ENCODE measurements around the gene WIPI1. TPM values are rescaled to one million over a fixed set of nuclear protein-coding genes. Genes with fewer than 3 reads are reported as not detected.

WIPI1 gene
- total RNA-seq, 1 experiment from 2014 or later, result 19.8 TPM

DNA sequence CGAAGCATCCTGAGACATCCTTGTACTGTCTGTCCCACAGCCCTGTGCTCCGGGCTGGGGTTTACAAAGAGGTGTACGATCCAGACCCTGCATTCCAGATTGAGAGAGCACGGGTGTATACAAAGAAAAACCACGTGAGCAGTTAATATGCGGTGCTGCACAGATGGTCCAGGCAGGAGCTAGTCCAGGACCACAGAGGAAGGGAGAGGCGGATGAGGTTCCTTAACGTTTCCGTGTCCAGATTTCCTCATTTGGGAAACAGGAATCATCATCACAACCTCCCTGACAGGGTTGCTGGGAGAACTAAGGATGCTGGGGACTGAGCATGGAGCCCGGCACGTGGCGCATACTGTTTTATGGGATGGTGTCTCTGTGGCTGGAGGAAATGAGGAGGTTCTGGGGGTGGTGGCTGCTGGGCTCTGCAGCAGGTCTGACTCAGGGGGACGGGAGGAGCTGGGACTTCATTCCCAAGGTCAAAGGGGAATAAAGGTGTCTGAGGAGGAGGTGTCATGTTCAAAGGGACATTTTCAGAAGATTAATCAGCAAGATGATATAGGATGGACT, 26.2 kb downstream of the WIPI1 start:
- Histone ChIP-seq H3K36me3 (ENCODE audit: control insufficient read depth, insufficient read depth, low read length) (no peaks in the 10 kb centered on the region), H3K27ac (ENCODE audit: low read length) (no peak overlapping the region), H3K4me3 (ENCODE audit: low read depth in 2 of 2, low read length in 2 of 2) (no peak overlapping the region), H3K9me3 (ENCODE audit: control insufficient read depth, insufficient read depth, low read depth, low read length) (no peaks in the 10 kb centered on the region), H3K4me1 (ENCODE audit: control insufficient read depth, insufficient read depth, low read length) (no peaks in the 10 kb centered on the region), H3K27me3 (ENCODE audit: control insufficient read depth, insufficient read depth, low read length) (no peaks in the 10 kb centered on the region)
- intact Hi-C loops (cut with micrococcal nuclease; ENCODE audit: unreplicated experiment) (no loop called here), in situ Hi-C loops (cut with HindIII; ENCODE audit: low pct_unique_long_range_greater_than_20kb, low sequenced_read_pairs) (no loop called here)
- DNase-seq (ENCODE audit: low read depth, low spot score) (no peak), ATAC-seq (no peak)
- no peak for TF ChIP-seq POLR2AphosphoS5 (IDR thresholded peaks at IDR 0.05; ENCODE audit: low read depth, low read length)
- no peak for TF ChIP-seq SIN3A (IDR thresholded peaks at IDR 0.05; ENCODE audit: borderline replicate concordance, insufficient read depth, low read depth, low read length)
- TF ChIP-seq, protein P1, sequence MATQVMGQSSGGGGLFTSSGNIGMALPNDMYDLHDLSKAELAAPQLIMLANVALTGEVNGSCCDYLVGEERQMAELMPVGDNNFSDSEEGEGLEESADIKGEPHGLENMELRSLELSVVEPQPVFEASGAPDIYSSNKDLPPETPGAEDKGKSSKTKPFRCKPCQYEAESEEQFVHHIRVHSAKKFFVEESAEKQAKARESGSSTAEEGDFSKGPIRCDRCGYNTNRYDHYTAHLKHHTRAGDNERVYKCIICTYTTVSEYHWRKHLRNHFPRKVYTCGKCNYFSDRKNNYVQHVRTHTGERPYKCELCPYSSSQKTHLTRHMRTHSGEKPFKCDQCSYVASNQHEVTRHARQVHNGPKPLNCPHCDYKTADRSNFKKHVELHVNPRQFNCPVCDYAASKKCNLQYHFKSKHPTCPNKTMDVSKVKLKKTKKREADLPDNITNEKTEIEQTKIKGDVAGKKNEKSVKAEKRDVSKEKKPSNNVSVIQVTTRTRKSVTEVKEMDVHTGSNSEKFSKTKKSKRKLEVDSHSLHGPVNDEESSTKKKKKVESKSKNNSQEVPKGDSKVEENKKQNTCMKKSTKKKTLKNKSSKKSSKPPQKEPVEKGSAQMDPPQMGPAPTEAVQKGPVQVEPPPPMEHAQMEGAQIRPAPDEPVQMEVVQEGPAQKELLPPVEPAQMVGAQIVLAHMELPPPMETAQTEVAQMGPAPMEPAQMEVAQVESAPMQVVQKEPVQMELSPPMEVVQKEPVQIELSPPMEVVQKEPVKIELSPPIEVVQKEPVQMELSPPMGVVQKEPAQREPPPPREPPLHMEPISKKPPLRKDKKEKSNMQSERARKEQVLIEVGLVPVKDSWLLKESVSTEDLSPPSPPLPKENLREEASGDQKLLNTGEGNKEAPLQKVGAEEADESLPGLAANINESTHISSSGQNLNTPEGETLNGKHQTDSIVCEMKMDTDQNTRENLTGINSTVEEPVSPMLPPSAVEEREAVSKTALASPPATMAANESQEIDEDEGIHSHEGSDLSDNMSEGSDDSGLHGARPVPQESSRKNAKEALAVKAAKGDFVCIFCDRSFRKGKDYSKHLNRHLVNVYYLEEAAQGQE (IDR thresholded peaks at IDR 0.05; ENCODE audit: insufficient read depth in 1 of 2, low read depth in 2 of 2, low read length in 1 of 2), result no peak
- TF ChIP-seq TCF7L2 (IDR thresholded peaks at IDR 0.05; ENCODE audit: low read depth, low read length), result no peak
- ChIA-PET POLR2A (no interaction called here), CTCF (no interaction called here)
- no TSS peak for BruUV-seq (replicated peaks)

- no peak overlapping the region for H3K27ac ChIP-seq (ENCODE audit: low read length)
- no peak overlapping the region for H3K4me3 ChIP-seq (ENCODE audit: low read depth in 2 of 2, low read length in 2 of 2)
- no peaks in the 10 kb centered on the region for H3K9me3 ChIP-seq (ENCODE audit: control insufficient read depth, insufficient read depth, low read depth, low read length)
- intact Hi-C loops (cut with micrococcal nuclease; ENCODE audit: unreplicated experiment), result no loop called here
- DNase-seq (ENCODE audit: low read depth, low spot score), result no peak
- ChIA-PET POLR2A (no interaction called here), CTCF (no interaction called here)
- in situ Hi-C loops (cut with HindIII; ENCODE audit: low pct_unique_long_range_greater_than_20kb, low sequenced_read_pairs), result no loop called here
- no TSS peak for BruUV-seq (replicated peaks)
- H3K27me3 ChIP-seq (ENCODE audit: control insufficient read depth, insufficient read depth, low read length), result no peaks in the 10 kb centered on the region
- no peaks in the 10 kb centered on the region for H3K36me3 ChIP-seq (ENCODE audit: control insufficient read depth, insufficient read depth, low read length)
- no peak for ATAC-seq
- TF ChIP-seq, protein P2, sequence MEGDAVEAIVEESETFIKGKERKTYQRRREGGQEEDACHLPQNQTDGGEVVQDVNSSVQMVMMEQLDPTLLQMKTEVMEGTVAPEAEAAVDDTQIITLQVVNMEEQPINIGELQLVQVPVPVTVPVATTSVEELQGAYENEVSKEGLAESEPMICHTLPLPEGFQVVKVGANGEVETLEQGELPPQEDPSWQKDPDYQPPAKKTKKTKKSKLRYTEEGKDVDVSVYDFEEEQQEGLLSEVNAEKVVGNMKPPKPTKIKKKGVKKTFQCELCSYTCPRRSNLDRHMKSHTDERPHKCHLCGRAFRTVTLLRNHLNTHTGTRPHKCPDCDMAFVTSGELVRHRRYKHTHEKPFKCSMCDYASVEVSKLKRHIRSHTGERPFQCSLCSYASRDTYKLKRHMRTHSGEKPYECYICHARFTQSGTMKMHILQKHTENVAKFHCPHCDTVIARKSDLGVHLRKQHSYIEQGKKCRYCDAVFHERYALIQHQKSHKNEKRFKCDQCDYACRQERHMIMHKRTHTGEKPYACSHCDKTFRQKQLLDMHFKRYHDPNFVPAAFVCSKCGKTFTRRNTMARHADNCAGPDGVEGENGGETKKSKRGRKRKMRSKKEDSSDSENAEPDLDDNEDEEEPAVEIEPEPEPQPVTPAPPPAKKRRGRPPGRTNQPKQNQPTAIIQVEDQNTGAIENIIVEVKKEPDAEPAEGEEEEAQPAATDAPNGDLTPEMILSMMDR (IDR thresholded peaks at IDR 0.05), result no peak
- no peak for TF ChIP-seq POLR2AphosphoS5 (IDR thresholded peaks at IDR 0.05; ENCODE audit: low read depth, low read length)
- TF ChIP-seq SIN3A (IDR thresholded peaks at IDR 0.05; ENCODE audit: borderline replicate concordance, insufficient read depth, low read depth, low read length), result no peak
- TF ChIP-seq, protein P1 (IDR thresholded peaks at IDR 0.05; ENCODE audit: insufficient read depth in 1 of 2, low read depth in 2 of 2, low read length in 1 of 2), result no peak
- TF ChIP-seq TCF7L2 (IDR thresholded peaks at IDR 0.05; ENCODE audit: low read depth, low read length), result no peak
- H3K4me1 ChIP-seq (ENCODE audit: control insufficient read depth, insufficient read depth, low read length), result no peaks in the 10 kb centered on the region
These were observed 27.4 kb downstream of the WIPI1 start for GRCh38 chr17:68429881-68430280.

Data from Panc1 (cell line).